AG10803 (cell line): Measurements from ENCODE around the gene PIK3CD.
"Not testable (repeated sequence)": the region's sequence is repeated elsewhere in the genome, so short reads cannot be mapped to it uniquely, and the experiment has no call there.

Source experiments
- DNase-seq: peaks from one replicate; pipeline ENCODE4 v3.0.0; 2010; ENCODE audit warnings: low read depth
- H3K4me3 ChIP-seq: 2 replicates; pipeline ENCODE4 v1.5.1; 2011; ENCODE audit warnings: mild to moderate bottlenecking, low read length, control low read depth
- CTCF ChIP-seq: conservative IDR thresholded peaks from 2 replicates; pipeline ENCODE4 v1.5.1; 2011; ENCODE audit warnings: mild to moderate bottlenecking, low read length, control low read depth, inconsistent platforms

PIK3CD gene

DNA sequence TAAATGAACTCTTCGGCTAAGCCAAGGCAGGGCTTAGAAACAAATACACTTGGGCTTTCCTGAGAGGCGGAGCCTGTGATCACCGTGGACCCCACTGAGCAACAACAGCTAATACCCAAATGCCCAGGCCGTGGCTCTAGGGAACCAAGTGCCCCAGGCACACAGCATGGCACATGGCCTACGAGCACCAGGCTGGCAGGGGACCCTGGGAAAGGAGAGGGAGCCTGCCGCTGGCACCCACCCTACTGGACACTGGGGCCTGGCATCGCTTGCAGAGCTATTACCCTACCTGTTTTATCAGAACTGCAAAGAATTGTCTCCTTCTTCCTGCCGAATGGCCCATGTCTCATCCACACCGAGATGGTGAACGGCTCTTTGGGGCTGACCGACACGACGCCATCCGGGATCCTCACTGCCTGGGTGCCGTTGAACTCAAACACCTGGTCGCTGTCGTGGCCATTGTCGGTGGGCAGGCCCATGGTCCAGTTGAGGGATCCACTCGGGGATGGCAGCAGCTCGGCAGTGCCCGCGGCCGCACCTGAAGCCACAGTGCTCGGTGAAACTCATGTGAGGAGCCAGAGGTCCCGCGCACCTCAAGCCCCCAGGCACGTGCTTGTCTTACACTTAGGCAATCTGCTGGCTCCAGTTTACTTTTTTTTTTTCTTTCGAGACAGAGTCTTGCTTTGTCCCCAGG, 92.7 kb downstream of the PIK3CD start:
- H3K4me3 ChIP-seq = no peak overlapping the region
- TF ChIP-seq CTCF = no peak
- DNase-seq = no peak

GRCh38 chr1:9746211-9746610, 94.7 kb downstream of the PIK3CD start:
- H3K4me3 ChIP-seq = no peak overlapping the region
- TF ChIP-seq CTCF = no peak
- DNase-seq = peak; percentile 46

- no peak overlapping the region for H3K4me3 ChIP-seq
- DNase-seq = no peak
- no peak for TF ChIP-seq CTCF
These were observed 95.1 kb downstream of the PIK3CD start for GRCh38 chr1:9746651-9747050.

- not testable (repeated sequence) for DNase-seq, H3K4me3 ChIP-seq
These were observed 96.9 kb downstream of the PIK3CD start for GRCh38 chr1:9748391-9748790.

DNA sequence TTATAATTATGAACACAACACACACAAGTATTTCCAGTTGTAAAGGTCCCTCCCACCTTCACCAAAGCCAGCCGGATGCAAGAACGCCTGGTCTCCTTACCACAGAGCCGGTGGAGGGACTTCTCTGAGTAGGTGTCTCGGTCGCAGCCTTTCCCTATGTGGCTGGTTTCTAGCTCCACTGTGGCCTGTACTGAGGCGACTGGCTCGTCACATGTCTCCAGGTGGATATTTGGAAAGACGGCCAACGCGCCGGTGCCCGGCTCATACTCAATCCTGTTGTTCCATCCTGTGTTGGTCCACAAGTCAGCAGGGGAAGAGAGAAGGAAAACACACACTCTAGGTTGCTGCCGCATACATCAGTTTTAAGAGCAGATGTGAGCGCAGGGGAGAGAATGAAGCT, 97.8 kb downstream of the PIK3CD start:
- no peak for TF ChIP-seq CTCF
- no peak for DNase-seq
- H3K4me3 ChIP-seq = no peak overlapping the region

DNA sequence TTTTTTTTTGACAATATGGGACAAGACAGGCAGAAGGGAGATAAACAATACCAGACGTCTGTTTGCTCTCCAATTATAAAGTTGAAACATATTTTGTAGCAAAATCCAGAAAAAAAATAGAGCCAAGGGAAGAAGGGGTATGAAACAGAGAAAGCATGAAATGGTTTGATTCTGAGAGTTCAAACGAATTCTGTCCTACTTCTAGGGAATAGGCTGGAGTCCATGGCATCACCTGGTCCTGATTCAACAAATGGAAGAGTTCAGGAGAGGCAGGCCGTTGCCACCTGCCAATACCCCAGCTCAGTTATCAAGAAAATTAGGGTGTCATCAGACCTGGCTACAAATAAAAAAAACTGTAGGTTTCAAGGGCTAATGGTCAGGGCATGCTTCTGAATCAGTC, 100.4 kb downstream of the PIK3CD start:
- no peak overlapping the region for H3K4me3 ChIP-seq
- no peak for DNase-seq
- no peak for TF ChIP-seq CTCF

DNA sequence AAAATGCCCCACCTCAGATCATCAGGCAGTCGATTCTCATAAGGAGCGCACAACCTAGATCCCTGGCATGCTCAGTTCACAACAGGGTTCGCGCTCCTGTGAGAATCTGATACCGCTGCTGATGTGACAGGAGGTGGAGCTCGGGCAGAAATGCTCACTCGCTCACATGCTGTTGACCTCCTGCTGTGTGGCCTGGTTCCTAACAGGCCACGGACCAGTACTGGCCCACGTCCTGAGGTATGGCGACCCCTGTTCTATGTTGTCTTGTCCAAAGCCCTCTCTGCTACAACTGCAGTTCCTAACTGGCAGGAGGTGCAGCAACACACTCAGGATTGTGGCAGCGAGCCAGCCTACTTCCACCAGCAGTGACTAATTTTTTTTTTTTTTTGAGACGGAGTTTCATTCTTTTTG, 101.6 kb downstream of the PIK3CD start:
- no peak overlapping the region for H3K4me3 ChIP-seq
- TF ChIP-seq CTCF = no peak
- peak; percentile 84 for DNase-seq
